GM18870 (cell line): ENCODE results near the gene DSCAM.
"Not testable (repeated sequence)": the region's sequence is repeated elsewhere in the genome, so short reads cannot be mapped to it uniquely, and the experiment has no call there.

Experiments
- ATAC-seq: cut with Tn5 transposase; IDR thresholded peaks from one replicate; pipeline ENCODE4 v1.9.1; 2021; ENCODE audit warnings: moderate library complexity; ENCODE audit not compliant: unreplicated experiment

DSCAM gene

DNA sequence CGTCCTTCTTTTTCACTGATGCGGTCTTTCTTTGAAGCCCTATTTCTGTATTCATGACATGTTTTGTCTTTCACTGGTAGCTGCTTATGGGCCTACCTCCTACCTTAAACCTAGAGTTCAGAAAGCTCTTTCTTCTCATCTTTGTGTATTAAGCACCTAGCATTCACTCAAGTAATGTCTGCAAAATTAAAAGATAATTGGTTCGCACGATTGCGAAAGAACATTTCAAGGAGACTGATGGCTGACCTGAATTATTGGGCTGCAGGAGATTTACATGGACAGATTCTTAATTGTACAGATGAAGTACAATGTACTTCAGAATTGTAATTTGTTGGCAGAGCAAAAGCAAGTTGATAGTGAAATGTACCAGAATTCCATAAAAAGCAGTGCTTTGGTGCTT is 773.3 kb downstream of the DSCAM start:
- ATAC-seq, result no peak

DNA sequence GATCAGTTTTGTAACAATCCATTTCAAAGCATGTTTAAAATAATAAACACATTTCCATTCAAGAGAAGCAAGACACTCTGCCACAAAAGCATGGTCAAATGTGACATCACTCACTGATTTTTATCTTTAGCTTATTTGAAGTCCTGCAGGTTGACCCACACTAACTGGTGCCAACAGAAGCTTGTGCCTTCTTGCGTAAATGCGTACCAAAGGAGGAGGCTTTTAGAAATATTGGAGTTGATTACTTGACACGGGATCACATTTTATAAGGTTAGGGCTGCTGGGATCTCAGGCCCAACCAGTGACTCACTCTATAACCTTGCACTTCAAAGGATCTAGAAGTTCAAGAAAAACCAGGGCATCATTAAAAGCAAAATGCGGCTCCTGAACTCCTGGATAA is 776.1 kb downstream of the DSCAM start:
- no peak for ATAC-seq

DNA sequence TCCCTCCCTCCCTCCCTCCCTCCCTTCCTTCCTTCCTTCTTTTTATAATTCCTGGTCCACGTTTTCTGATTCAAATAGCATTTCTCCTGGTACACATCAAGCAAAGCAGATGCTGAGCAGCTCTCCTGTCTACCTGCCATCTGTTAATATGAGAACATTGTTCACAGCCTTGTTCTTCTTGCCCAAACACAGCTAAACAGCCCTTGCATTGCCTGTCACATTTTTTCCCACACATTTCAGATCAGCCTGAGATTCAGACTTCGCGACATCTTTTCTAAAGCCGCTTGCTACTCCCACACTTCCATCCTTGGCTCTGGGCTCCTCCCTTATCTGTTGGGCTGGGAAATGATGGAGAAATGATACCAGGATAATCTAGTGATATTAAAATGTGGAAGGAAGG is 779.2 kb downstream of the DSCAM start:
- no peak for ATAC-seq

DNA sequence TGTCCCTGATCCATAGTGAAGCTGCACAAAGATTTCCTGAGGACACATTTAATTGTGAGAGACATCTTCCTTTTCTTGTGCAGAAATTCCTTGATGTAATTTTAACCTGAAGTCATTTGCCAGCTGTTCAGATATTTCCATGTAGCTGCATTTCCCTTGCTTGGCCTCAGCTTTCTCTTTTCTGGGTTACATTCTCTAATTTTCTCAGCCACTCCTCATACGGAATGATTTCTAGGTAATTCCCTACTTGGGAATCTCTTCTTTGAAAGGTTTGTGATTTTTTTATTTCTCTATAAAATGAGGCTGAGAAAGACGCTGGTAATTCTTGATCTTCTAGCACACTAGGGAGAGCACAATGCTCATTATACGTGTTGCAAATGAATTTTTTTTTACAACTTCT is 780.7 kb downstream of the DSCAM start:
- ATAC-seq, result no peak

DNA sequence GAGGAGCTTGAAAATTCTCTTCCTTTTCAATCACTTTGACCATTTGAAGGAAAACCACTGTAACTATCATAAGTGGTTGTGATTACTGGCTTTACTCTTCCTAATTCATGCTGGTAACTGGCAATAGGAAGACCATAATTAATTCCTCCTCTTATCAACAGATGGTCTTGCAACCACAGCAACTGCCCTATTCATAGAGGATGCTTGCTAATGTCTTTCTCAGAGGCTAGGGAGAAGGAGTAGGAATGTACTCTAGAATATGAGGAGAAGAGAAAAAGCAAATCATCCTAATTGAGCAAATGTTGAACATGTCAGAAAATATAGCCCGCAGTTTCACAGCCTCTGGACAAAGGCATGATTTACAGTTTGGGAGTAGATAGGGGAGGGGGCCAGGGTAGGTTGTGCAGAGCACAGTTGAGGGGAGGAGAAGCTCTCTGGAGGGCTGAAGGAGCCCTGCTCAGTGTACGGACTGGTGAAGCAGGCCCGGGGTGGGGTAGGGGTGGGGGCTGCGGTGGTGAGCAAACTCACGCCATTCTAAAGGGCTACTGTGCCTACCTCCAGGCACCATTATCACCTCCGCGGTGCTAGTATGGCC is 786.8 kb downstream of the DSCAM start:
- no peak for ATAC-seq

DNA sequence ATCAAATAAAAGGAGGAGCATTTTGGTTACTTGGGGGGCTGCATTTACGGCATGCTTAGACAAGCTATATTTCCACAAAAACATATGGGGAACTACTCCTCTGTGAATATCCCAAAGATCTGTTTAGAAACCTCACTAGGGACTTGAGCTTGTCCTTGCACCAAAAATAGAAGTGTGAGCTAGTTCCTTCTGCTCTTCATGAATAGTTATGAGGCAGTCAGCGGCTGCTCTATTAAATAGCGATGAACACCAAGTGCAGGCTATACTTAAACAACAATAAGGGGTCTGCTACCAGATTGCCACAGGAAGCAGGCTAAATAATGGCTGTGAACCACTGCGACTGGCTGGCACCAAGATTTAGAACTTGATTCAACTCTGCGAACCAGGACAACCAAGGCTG is 789.6 kb downstream of the DSCAM start:
- no peak for ATAC-seq

DNA sequence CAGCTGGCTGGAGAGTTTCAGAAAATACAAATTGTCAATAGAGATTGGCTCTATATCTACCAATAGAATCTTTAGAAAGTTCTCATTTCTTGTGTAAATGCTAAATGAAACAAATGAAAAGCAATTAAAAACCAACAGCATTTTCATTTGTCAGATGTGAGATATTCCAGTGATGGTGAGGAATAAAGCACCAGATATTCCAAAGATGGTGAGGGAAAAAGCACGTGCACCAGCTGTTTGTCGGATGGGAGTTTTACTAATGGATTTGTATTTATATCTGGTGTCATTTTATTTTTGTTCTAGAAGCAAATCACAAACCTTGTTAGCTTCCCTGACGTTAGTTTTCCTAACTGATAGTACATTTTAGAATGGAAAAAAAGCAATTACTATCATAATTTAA is 790.9 kb downstream of the DSCAM start:
- no peak for ATAC-seq

DNA sequence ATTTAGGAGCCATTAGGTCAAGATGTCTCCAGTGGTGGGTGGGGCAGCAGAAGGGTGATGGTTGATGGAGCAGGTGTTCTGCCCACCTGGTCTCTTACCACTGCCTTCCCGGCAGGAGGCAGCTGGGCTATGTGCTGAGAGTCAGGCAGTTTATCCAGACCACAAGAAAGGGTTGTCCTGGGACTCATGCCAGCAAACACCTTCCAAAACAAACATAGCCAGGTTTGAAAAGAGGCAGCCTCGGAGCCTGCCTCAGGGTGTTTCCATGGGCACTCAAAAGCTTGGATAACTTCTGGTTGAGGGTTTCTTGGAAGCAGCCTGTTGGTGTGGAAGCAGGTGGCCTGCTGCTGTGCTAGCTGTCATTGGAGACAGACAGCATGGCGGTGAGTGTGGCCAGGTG is 792.6 kb downstream of the DSCAM start:
- no peak for ATAC-seq

DNA sequence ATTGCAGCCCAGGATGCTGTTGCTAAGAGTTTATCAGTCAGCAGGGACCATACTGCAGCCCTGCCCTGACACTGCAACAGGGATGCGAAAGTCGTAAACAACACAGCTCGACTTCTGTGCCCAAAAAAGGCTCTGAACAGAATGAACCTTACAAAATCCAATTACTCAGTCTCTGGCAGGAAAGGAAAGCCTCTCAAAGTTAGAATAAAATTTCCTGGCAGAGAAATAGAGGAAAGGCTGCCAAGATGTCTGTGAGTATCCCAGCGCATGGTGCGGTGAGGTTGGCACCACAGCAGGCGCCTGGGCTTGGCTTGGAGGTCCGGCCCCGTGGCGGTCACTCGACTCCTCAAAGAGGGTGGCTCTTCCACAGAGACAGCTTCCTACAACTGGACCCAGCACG is 794.0 kb downstream of the DSCAM start:
- no peak for ATAC-seq

DNA sequence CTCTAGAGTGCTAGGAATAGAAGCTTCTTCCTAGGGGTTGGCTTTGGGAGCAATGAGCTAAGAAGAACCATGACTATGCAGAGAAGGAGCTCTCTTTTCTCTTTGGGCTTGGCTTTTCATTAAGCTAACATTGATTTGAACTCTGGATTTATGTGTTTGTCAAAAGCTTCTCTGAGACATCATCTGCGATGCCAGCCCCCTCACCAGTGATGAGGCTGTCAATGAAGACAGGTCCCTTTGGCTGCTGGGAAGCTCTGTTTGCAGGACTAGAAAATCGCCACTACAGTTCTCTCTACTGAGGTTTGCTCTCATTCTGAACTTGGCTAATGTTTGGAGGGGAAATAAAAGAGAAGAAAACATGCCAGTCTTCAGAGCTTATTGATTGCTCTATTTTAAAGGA is 794.7 kb downstream of the DSCAM start:
- ATAC-seq, result no peak

DNA sequence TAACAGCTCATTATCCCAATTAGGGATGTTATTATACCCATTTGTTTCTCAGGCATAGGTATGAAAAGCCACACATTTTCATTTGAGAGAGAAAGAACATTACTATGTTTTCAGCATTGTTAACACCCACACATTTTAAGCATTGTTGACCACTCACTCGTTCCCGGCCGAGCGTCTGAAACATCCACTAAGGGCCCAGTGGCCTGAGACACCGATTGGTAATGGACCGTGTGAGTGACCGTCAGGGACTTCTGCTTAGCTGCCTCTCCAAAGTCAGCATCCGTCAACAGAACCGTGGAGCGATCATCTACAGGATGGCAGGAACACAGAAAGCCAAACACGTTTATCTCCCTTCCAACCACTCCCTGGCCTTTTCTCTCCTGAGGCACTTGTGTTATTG is 795.2 kb downstream of the DSCAM start:
- ATAC-seq, result no peak

DNA sequence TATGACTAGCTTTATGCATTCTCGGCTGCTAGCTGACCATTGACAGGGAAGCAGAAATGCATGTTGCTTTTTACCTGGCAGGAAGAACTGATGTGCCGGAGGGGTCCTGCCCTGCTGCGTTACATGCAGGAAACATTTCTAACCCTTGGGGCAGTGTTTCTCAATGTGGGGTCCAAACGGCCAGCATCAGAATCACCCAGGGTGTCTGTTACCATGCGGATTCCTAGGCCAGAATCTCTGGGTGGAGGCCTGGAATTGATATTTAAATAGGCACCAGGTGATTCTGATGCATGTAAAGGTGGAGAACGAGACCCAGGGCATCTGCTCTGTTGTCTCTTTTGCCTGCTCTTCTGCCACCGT is 797.0 kb downstream of the DSCAM start:
- ATAC-seq, result no peak

DNA sequence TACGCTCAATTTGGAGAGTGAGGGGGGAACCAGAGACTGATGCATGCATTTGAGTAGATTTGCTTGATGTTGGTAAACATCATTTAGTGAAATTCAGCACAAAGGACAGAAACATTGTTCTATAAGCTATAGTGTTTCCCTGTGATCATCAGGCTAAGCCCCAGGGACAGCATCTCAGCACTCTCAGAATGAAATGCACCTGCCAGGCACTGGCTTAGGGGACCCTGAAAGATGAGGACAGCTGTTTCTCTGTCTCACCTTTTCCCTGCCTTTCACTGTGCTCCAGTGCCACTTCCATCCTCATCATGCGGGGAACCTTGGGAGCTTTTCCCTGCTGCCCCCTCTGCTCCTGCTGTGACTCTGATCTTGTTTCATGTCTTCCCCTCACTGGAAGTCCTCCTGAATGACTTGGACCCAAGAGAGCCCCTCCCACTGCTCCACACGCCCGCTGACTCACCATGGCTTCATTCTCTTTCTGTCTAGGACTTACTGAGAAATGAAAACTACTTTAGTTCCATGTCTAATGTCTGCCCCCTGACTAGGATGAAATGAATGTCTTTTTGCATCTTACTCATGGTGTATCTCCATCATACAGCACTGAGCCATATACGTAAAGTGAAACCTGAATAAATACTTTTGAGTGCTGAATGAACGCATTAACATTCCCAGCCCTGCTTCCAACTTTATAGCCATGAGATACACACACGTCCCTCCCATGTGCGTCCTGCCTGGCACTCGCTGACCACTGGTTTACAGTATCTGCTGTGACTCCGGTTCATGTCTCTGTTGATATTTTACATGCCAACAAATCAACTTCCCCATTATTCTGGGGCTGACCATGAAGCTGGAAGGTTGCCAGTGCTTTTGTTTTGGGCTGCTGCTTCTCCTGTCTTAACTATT is 797.7 kb downstream of the DSCAM start:
- no peak for ATAC-seq

DNA sequence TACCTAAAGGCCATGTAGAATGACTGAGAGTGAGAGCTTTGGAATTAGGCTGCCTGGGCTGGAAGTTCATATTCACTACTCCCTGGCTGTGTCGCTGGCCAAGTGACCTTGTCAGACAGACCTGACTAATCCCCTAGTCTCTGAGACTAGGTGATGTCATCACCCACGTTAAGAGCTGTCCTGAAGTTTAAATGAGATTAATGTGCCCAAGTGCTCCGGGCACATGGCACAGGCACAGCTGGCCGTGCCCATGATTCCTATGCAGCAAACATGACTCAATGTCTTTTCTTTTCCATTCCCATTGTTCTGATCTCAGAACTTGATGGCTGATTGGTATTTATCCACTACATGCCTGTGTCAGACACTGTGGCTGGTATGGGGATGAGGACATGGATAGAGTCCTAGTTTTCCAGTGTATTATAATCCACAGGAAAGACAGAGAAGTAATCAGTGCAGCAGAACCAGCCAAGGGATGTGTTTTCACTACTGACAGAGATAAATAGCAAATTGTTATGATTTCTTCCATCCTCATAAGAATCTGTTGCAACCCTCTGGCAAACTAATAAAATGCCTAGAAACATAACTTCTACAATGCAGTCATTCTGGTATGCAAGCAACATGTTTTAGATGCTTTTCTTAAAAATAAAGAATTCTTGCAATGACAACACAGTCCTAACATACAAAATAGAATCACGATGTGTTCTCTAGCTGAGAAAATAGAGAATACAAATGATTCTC is 798.8 kb downstream of the DSCAM start:
- no peak for ATAC-seq

DNA sequence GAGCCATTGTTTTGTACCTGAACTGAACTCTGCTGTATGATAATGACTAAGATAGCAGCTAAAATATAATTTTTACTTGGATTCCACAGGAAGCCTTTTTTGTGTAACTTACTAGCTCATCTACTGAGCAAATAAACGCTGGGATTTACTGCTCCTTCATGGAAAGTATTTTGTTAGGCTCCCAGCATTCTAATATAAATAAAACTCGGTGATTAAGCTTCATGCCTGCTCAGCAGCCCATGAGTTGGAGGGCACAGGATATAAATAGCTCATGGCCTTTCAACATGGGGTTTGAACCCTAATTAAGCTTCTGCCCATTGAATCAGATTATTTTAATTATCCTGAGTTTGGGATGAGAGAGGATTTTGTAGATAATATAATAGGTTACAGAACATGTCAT is 799.7 kb downstream of the DSCAM start:
- no peak for ATAC-seq

DNA sequence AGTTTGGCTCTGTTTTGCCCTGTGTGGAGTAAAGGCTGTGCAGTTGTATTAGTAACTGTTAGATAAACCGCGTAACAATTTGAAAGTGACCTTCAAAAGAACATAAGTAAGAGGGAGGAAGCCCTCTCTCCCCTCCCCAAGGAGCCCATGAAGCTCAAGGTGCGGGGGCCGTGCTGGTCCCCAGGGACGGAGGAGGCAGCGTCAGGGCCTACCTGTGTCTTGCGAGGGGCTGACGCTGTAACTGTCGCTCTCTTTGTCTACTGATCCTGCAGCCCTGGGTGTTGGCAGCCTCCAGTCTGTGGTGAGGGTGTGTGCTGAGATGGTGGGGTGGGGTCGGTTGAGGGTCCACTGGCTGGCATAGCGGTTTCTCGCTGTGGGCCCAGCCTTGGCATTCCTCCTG is 803.1 kb downstream of the DSCAM start:
- no peak for ATAC-seq

DNA sequence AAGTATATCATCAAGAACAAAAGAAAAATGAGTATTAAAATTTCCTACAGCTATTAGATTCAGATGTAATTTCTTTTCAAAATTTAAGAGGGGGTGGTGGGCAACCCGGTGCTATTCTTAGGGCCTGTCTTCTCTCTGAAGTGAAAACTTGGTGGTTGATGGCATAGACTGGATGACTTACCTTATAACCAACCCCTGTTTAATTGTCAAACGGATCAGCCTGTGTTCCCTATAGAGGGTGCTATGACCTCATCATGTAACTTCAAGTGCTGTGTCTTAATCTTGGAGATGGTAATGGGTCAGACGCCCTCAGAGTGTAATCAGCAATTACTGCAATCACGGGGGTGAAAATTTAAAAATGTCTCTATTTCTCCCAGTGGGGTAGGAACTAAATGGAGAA is 803.5 kb downstream of the DSCAM start:
- no peak for ATAC-seq

DNA sequence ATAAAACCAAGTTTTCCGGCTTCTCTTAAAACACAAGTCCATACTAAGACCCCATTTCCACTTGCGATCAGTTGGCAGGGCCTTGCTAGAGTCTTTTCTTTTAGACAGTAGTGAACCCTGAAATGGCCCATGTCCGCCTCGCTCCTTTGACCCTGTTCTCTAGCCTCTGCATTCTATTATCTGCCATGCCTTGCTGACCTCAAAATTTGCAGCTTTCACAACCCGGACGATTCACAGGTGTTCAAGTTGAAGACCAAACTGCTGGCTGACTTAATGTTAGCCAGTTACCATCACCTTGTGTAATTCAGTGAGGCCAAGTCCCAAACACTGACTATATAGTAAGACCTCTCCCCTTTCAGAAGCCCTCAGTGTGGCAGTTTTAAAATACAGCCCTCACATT is 805.5 kb downstream of the DSCAM start:
- ATAC-seq, result no peak

DNA sequence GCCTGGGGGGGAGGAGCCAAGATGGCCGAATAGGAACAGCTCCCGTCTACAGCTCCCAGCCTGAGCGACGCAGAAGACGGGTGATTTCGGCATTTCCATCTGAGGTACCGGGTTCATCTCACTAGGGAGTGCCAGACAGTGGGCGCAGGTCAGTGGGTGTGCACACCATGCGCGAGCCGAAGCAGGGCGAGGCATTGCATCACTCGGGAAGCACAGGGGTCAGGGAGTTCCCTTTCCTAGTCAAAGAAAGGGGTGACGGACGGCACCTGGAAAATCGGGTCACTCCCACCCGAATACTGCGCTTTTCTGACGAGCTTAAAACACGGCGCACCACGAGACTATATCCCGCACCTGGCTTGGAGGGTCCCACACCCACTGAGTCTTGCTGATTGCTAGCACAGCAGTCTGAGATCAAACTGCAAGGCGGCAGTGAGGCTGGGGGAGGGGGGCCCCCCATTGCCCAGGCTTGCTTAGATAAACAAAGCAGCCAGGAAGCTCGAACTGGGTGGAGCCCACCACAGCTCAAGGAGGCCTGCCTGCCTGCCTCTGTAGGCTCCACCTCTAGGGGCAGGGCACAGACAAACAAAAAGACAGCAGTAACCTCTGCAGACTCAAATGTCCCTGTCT is 813.7 kb downstream of the DSCAM start:
- ATAC-seq, result not testable (repeated sequence)

DNA sequence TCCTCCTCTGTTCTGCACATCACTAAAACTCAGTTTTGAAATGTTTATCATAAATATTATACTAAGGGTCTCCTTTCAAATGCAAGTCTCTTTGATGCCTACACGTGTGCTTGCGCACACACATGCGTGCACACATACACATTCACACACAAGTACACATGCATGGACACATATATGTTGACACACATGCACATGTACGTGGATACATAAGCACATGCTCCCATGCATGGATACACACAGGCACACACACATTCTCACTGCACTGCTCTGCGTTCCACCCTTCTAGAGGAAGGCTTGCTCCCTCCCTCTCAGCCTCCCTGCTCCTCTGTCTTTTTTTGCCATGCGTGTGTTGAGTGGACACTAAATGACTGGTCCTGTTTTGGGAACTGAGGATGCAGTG is 817.1 kb downstream of the DSCAM start:
- no peak for ATAC-seq

DNA sequence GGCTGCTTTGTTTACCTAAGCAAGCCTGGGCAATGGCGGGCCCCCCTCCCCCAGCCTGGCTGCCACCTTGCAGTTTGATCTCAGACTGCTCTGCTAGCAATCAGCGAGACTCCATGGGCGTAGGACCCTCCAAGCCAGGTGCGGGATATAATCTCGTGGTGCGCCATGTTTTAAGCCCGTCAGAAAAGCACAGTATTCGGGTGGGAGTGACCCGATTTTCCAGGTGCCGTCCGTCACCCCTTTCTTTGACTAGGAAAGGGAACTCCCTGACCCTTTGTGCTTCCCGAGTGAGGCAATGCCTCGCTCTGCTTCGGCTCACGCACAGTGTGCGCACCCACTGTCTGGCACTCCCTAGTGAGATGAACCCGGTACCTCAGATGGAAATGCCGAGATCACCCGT is 818.6 kb downstream of the DSCAM start:
- not testable (repeated sequence) for ATAC-seq
